ENCODE data around the gene TMEM176A.

TMEM176A gene

GRCh38 chr7:150814328-150815001, 13.9 kb downstream of the TMEM176A start:
- Histone ChIP-seq H2AFZ (ENCODE audit: low read depth, low read length) (no peak overlapping the region), H3K9ac (ENCODE audit: low read depth, low read length) (no peak overlapping the region), H3K9me3 (ENCODE audit: insufficient read depth, low read length, severe bottlenecking) (peaks cover 3% of the 10 kb centered on the region), H3K27me3 (ENCODE audit: insufficient read depth, low read length, poor library complexity) (peaks cover 5% of the 10 kb centered on the region), H3K4me3 (ENCODE audit: low read depth in 1 of 2, low read length in 2 of 2) (no peak overlapping the region), H3K79me2 (ENCODE audit: insufficient read depth, low read length) (no peaks in the 10 kb centered on the region), H3K36me3 (ENCODE audit: insufficient read depth, low read length) (no peaks in the 10 kb centered on the region), H3K27ac (ENCODE audit: low read length) (no peak overlapping the region), H3K4me1 (ENCODE audit: insufficient read depth, low read length) (no peaks in the 10 kb centered on the region), H4K20me1 (ENCODE audit: insufficient read depth, low read length) (no peaks in the 10 kb centered on the region), H3K4me2 (ENCODE audit: insufficient read depth, low read length) (no peak overlapping the region)
- no peak for ATAC-seq (ENCODE audit: insufficient read depth, low read depth)
- DNase-seq: no peak
- no peak for TF ChIP-seq CTCF (IDR thresholded peaks at IDR 0.05; ENCODE audit: borderline replicate concordance, extremely low read depth, low read length, poor library complexity, severe bottlenecking)
- TF ChIP-seq EZH2 (IDR thresholded peaks at IDR 0.05; ENCODE audit: borderline replicate concordance, low read depth, low read length, severe bottlenecking): no peak

GRCh38 chr7:150818971-150819370, 18.4 kb downstream of the TMEM176A start:
- Histone ChIP-seq H3K79me2 (ENCODE audit: insufficient read depth, low read length) (no peaks in the 10 kb centered on the region), H3K4me1 (ENCODE audit: insufficient read depth, low read length) (no peaks in the 10 kb centered on the region), H3K4me2 (ENCODE audit: insufficient read depth, low read length) (no peak overlapping the region), H3K4me3 (ENCODE audit: low read depth in 1 of 2, low read length in 2 of 2) (no peak overlapping the region), H3K9ac (ENCODE audit: low read depth, low read length) (no peak overlapping the region), H3K27ac (ENCODE audit: low read length) (no peak overlapping the region), H3K9me3 (ENCODE audit: insufficient read depth, low read length, severe bottlenecking) (peaks cover 3% of the 10 kb centered on the region), H4K20me1 (ENCODE audit: insufficient read depth, low read length) (no peaks in the 10 kb centered on the region), H3K36me3 (ENCODE audit: insufficient read depth, low read length) (no peaks in the 10 kb centered on the region), H2AFZ (ENCODE audit: low read depth, low read length) (no peak overlapping the region), H3K27me3 (ENCODE audit: insufficient read depth, low read length, poor library complexity) (peaks cover 9% of the 10 kb centered on the region)
- TF ChIP-seq CTCF (IDR thresholded peaks at IDR 0.05; ENCODE audit: borderline replicate concordance, extremely low read depth, low read length, poor library complexity, severe bottlenecking): no peak
- TF ChIP-seq EZH2 (IDR thresholded peaks at IDR 0.05; ENCODE audit: borderline replicate concordance, low read depth, low read length, severe bottlenecking): no peak
- no peak for DNase-seq
- ATAC-seq (ENCODE audit: insufficient read depth, low read depth): no peak

- no peak overlapping the region for H3K27ac ChIP-seq (ENCODE audit: low read length)
- TF ChIP-seq CTCF (IDR thresholded peaks at IDR 0.05; ENCODE audit: borderline replicate concordance, extremely low read depth, low read length, poor library complexity, severe bottlenecking) (no peak), EZH2 (IDR thresholded peaks at IDR 0.05; ENCODE audit: borderline replicate concordance, low read depth, low read length, severe bottlenecking) (no peak)
- no peak for ATAC-seq (ENCODE audit: insufficient read depth, low read depth)
- H3K4me2 ChIP-seq (ENCODE audit: insufficient read depth, low read length): no peak overlapping the region
- no peaks in the 10 kb centered on the region for H3K36me3 ChIP-seq (ENCODE audit: insufficient read depth, low read length)
- H4K20me1 ChIP-seq (ENCODE audit: insufficient read depth, low read length): no peaks in the 10 kb centered on the region
- H3K9me3 ChIP-seq (ENCODE audit: insufficient read depth, low read length, severe bottlenecking): peaks cover 3% of the 10 kb centered on the region
- H3K79me2 ChIP-seq (ENCODE audit: insufficient read depth, low read length): no peaks in the 10 kb centered on the region
- H3K4me1 ChIP-seq (ENCODE audit: insufficient read depth, low read length): no peaks in the 10 kb centered on the region
- H3K9ac ChIP-seq (ENCODE audit: low read depth, low read length): no peak overlapping the region
- H2AFZ ChIP-seq (ENCODE audit: low read depth, low read length): no peak overlapping the region
- no peak for DNase-seq
- no peak overlapping the region for H3K4me3 ChIP-seq (ENCODE audit: low read depth in 1 of 2, low read length in 2 of 2)
- H3K27me3 ChIP-seq (ENCODE audit: insufficient read depth, low read length, poor library complexity): peaks cover 13% of the 10 kb centered on the region
These were observed 19.6 kb downstream of the TMEM176A start for GRCh38 chr7:150820148-150820547.

Measured in DND-41 (cell line).